HG03039 (cell line): ENCODE data around the gene CEBPB.
"Not testable (repeated sequence)": the region's sequence is repeated elsewhere in the genome, so short reads cannot be mapped to it uniquely, and the experiment has no call there.

Source experiments
- ATAC-seq: cut with Tn5 transposase; IDR thresholded peaks from one replicate; pipeline ENCODE4 v1.9.1; 2021; ENCODE audit warnings: mild to moderate bottlenecking, moderate library complexity; ENCODE audit not compliant: unreplicated experiment

CEBPB gene

DNA sequence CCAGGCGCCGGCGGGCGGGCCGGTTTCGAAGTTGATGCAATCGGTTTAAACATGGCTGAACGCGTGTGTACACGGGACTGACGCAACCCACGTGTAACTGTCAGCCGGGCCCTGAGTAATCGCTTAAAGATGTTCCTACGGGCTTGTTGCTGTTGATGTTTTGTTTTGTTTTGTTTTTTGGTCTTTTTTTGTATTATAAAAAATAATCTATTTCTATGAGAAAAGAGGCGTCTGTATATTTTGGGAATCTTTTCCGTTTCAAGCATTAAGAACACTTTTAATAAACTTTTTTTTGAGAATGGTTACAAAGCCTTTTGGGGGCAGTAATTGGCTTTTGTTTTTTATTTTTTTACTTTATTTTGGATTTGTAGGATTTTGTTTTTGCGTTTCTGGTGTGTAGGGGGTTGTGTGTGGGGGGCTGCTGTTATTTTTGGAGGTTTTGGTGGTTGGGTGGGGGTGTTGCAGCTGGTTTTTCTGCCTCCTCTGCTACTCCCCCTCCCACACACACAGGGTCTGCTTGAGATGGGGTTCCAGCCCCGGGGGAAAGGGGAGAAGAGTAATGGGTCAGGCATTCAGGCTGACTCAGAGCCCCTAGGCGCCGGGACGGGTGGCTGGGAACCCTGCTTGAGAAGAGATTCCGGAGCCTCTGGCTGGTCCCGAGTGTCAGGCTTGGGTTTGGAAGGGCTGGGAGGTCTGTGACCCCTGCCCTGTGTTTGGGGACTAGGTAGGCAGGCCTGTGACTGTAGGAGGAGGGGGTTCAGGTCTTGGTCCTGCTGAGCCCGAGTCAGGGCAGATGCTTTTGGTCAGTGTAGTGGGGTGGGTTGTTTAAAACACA is 2.0 kb downstream of the CEBPB start:
- ATAC-seq: peak; percentile 26

DNA sequence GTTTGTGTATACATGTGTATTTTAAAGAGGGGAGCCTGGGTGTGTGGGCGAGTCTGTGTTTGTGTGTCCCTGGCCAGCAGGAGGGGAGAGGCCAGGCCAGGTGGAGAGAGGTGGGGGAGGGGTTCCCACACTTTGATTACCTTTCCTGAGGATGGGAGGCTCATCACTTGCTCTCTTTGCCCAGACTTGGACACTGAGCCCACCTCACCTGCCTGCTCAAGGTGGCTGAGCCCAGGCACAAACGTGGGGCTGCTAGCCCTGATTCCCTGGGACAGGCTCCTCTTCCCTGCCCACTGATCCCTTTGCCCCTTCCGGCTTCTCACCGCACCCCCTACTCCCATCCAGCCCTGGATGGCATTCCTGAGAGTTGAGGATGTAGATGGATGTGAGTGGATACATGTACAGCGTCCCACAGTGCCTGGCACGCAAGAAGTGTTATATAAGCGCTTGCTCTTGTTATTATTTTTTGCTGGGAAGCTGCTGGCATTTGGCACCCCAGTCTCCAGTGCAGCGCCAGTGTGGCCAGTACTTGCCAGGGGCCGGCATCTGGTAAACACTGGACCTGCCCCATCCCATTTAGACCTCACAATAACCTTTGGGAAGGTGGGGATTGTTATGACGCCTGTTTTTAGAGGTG is 2.7 kb downstream of the CEBPB start:
- no peak for ATAC-seq

DNA sequence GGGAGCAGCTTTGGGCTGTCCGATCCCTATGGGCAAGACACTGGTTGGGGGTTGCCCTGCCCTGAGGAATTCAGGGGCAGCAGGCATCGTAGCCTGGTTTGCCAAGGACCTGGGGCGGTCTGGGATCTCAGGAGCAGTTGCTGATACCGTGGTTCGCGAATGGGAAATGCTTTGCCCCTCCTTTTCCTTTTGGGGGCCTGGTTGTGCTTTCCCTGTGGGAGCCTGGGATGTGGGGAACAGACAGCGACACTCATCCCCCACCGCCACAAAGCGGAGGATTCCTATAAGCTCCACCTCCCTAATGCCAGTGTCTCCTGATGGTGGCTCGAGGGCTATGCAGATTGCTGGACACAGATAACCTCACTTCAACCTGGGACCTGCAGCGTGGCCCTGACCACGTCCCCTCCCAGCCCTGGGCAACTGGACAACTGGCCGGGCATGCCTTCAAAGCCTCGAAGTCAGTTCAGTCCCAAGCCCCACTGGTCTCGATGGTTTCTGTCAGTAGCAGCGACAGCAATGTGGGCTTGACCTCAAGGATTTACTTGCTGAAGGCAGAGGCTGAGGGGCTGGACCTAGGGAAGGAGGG is 3.3 kb downstream of the CEBPB start:
- no peak for ATAC-seq

- no peak for ATAC-seq
Measured at GRCh38 chr20:50194422-50194830, 3.8 kb downstream of the CEBPB start.

DNA sequence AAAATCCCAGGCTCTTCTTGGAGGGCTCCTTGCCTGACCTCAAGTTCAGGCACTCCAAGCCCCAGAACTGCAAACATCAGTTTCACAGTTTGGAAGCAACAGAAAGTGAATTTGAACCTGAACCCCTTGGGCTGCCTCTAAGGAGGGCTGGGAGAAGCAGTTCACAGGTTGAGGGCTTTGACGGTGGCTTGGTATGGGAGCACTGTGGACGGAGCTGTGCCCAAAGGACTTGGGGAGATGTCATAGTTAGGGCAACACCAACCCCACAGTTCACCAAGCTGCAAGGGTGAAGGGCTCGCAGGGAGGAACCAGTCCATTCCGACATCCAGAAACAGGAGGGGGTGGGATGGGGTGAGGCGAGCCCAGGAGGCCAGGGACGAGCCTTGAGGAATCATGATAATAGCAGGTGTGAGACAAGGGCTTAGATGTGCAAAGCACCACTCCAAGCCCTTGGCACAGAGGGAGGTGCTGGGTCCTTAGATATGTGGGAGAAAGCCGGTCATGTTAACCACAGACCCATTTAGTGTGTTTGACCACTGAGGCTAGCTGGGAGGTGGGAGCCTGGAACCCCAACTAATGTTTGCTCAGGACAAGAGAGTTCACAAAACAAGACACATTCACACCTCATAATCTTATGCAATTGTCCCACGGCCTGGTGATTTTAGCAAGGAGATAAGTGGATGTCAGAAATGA is 4.3 kb downstream of the CEBPB start:
- ATAC-seq: no peak

GRCh38 chr20:50195524-50196120 is 5.0 kb downstream of the CEBPB start:
- ATAC-seq: no peak

DNA sequence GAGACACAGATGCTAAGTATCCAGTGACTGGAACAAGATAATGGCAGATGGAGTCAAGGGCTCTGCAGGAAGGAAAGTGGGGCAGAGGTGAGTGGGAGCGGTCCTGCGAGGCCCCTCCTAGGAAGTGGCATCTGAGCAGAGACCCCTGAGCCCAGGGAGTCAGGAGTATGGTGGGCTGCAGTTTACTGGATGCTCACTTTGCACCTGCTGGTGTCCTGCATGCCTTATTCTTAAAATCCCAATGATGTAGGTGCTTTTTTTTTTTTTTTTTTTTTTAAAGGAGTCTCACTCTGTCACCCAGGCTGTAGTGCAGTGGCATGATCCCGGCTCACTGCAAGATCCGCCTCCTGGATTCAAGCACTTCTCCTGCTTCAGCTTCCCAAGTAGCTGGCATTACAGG is 5.6 kb downstream of the CEBPB start:
- ATAC-seq: no peak

GRCh38 chr20:50196896-50197295 is 6.3 kb downstream of the CEBPB start:
- no peak for ATAC-seq

- no peak for ATAC-seq
Measured at GRCh38 chr20:50197463-50198179, 7.0 kb downstream of the CEBPB start.

DNA sequence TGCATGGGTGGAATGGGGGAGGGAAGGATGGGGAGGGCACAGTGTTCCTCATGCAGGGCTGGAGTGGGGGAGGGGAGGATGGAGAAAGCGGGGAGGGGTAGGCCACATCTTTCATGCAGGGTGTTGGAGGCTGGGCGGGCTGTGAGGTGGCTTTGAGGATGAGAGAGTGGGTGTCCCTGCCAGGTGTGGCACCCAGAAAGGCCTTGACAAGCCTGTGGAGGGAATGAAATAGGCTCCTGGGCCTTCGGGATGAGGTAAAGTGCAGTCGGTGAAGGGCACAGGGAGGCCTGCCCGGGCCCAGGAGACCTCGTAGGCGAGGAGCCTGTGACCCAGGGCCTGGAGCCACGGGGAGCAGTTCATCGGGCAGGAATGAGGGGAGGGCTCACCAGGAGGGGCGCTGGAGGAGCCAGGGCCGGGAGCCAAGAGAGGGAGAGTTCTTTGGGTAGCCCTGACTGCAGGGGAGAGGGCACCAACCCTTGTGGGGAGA is 7.6 kb downstream of the CEBPB start:
- no peak for ATAC-seq

DNA sequence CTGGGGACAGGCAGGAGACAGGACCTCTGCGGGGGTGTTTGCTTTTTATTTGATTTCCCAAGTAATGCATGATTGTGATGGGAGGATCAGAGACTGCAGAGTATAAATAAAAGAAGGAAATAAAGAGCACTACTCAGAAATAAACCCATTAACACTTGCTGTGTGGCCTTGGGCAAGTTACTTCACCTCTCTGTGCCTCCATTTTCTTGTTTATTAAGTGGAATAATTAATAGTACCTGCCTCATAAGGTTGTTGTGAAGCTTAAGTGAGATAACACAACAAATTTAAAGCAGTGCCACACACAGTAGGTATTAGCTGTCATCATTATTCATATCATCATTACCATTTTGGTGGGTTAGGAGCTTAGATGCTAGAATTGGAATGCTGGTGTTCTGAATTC is 8.1 kb downstream of the CEBPB start:
- ATAC-seq: no peak

GRCh38 chr20:50199703-50200102 is 9.1 kb downstream of the CEBPB start:
- ATAC-seq: no peak

DNA sequence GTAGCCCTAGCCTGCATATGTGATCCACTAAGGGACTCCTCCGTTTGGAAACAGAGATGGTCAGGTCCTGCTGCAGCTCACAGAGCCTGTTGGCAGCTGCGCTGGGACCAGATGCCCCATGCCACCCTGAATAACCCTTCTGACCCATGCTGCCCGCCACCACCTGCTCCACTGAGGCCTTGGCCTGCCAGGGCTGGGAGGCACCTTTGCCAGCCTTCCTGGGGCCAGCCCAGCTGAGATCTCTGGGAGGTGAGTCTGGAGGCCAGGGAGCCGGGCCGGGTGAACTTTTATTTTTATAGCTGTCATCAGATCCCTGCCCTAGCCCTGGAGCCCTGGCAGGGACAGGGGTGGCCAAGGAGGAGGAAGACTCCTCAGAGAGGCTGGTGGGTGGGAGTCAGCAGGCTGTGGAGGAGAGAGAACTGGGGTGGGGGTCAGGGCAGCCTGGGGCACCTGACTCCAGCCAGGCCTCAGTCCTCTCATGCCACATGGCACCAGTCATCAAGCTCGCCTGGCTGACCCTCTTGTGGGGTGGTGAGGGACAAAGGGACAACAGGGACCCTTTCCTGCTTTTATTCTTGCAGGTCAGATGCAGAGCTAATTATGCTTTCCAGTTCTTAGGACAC is 10.0 kb downstream of the CEBPB start:
- no peak for ATAC-seq

DNA sequence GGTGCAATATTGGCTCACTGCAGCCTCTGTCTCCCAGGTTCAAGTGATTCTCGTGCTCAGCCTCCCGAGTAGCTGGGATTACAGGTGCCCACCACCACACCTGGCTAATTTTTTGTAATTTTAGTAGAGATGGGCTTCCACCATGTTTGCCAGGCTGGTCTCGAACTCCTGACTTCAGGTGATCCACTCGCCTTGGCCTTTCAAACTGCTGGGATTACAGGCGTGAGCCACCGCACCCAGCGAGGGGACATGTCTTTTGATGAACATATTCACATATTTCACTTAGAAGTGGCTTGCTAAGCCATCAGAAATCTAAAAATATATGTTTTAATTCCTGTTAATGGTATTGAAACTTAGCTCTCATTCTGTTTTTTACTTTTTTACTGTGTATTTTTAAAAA is 11.1 kb downstream of the CEBPB start:
- ATAC-seq: not testable (repeated sequence)

DNA sequence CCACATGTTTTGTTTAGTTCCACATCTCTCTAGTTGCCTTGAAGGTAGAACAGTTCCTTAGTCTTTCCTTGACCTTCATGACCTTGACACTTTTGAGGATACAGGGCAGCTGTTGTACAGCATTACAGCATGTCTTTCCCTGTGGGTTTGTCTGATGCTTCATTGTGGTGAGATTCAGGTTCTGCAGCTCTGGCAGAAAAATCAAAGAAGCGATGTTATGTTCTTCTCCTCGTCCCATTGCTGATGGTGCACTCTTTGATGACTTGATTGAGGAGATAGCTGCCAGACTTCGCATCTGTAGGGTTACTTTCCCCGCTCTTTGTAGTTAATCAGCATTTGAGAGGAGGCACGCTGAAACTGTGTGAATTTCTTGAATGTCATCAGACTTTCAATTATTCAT is 12.0 kb downstream of the CEBPB start:
- ATAC-seq: no peak

DNA sequence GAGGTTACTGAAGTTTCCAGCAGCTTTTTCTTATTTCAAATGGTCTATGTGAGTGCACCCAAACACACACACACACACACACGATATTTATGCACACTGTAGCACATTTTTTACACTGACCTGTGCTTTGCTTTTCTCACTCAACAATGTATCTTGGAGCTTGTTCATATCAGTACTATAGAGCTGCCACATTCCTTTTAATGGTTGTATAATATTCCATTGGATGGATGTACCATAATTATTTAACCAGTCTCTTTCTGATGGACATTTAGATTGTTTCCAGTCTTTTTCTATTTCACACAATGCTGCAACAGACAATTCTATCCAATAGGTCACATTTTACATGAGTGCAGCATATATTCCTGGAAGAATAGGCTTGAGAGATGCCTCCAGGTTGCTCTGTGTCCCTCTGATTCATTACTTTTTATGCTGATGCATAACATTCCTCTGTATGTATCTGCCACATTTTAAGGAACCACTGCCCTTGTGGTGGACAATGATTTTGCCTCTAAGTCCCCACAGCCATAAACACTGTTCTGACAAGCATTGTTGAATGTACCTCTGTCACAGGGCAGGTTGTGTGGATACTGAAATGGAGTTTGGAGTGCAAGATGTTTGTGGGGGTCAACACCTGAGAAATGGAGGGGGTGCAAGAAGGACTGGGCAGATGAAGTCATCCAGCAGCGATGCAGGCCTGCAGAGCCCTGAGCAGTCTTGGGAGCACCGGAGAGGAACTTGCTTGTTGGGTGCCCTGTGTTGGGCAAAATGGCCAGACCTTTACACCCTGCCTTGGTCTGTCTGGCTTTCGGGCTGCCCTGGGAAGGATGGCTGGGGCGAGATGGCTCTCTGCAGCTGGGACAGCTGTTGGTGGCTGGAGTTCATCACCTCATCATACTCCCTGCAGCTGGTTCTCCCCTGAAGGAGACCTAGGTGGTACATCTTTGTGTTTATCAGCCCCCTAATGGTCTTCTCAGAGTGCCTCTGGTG is 13.6 kb downstream of the CEBPB start:
- no peak for ATAC-seq

DNA sequence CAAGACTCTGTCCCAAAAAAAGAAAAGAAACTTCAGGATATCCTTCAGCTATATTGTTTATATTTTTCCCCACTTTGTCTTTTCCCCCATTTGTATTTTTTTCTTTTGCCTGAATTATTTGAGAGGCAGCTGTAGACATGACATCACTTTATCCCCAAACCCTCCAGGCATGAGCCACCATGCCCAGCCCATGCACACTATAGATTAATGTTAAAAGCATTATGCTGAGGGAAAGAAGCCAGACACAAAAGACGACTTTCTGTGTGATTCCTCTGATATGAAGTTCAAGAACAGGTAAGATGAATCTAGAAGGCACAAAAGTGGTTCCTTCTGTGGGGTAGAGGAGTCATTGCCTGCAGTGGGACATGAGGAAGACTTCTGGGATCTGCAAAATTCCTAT is 16.4 kb downstream of the CEBPB start:
- ATAC-seq: no peak

DNA sequence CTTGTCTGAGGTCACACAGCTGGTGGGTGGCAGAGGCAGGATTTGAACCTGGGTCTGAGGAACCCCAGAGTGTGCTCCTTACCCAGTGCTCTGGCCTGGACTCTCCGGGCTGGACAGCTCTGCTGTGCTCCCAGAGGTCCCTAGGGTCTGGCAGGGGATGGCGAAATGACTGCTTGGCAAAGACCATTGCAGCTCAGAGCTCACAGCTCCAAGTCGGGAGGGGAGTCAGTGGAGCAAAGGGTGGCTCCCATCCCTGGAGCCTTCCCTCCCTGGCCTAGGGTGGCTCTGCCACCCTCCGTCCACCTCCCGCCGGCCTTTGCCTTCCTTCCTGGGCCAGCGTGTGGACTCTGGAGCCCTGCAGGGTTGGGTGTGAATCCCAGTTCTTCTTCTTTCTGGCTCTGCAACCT is 17.5 kb downstream of the CEBPB start:
- no peak for ATAC-seq

GRCh38 chr20:50208815-50209214 is 18.2 kb downstream of the CEBPB start:
- ATAC-seq: not testable (repeated sequence)
